NCI-H1092 treated with DMSO at 0.1 percent for 48 hours (cell line): ENCODE measurements around the gene SF3A1.

ENCODE experiments used
- DNase-seq: peaks from one replicate; lab custom pipeline; 2025; lab: John Stamatoyannopoulos, UW

The SF3A1 gene

DNA sequence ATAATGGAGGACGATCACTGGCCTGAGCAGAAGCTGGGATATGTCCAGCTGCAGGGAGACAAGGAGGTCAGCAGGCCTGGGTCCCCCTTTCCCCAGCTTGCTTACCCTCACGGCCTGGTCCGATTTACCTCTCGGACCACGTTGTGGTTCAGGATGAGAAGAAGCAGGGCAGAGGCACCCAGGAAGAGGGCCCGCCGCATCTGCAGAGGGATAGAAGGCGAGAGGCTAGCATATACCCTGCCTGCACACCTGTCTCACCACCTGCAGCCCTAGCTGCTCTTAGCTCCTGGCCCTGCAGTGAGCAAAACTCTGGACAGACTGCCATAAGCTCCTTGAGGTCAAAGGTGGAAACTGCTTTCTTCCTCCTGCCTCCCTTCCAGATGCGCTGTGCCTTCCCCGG is 29.2 kb upstream of the SF3A1 start:
- DNase-seq = no peak

DNA sequence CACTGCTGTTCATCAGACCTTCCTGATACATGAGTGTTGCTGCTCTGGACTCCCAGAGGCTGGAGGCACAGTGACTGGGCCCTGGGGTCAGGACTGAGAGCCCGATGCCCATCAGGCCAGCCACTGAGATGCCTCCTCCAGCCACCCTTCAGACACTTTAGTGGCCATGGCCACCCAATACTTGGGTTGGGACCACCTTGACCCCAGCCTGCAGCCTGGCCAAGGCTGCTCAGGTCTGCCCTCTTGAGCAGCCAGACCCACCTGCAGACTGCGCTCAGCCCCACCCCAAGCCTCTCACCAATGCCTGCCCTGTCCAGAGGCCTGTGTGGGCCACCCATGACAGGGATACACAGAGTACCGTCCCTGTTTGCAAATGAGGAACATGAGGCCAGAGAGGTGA is 26.4 kb upstream of the SF3A1 start:
- no peak for DNase-seq

DNA sequence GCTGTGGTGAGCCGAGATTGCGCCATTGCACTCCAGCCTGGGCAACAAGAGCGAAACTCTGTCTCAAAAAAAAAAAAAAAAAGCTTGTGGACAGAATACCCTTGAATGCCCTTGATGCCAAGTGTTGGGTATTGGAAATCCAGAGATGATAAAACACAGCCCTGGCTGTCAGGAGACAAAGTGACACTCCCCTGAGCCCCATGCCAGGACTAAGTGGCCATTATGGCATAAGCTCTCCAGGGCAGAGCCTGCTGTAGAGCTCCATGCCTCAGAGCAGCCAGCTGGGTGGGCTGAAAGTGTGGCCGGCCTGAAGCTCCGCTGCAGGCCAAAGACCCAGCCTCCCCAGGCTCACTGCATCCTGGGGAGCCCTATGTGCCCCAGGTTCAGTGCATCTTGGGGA is 25.6 kb upstream of the SF3A1 start:
- no peak for DNase-seq

DNA sequence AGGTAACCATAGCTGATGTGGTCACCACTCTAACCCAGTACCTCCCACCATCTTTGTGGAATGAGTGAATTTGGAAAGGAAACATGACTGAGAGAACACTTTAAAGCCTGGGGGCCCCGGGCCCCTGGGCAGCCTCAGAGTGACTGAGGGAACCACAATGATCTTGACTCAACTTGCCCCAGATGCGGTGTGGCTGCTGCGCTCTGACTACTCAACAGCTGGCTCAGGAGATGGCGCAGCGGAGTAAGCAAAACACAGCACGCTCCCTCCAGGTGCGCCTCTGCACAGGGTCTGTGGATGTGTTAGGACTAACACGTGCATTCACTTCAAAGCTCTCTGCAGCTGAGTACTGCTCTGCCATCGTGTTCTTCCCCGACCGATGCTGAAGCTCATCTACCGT is 24.6 kb upstream of the SF3A1 start:
- DNase-seq = no peak

DNA sequence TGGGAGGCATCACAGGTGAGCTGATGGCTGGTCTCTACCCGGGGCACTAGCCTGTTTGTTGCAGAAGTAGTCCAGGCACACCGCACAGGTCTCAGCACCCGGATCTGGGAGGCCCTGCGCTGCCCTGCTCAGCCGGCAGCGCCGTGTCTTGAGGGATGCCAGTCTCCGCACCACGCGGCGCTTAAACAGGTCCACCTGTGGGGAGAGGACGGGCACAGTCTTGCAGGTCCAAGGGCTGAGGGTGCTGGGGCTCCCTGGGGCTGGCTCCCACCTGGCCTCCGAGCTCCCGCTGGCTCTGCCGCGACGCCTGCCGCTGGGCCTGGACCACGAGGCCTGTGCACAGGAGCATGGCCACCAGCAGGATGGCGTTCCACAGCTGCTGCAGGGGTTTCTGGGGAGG is 23.3 kb upstream of the SF3A1 start:
- DNase-seq = no peak

DNA sequence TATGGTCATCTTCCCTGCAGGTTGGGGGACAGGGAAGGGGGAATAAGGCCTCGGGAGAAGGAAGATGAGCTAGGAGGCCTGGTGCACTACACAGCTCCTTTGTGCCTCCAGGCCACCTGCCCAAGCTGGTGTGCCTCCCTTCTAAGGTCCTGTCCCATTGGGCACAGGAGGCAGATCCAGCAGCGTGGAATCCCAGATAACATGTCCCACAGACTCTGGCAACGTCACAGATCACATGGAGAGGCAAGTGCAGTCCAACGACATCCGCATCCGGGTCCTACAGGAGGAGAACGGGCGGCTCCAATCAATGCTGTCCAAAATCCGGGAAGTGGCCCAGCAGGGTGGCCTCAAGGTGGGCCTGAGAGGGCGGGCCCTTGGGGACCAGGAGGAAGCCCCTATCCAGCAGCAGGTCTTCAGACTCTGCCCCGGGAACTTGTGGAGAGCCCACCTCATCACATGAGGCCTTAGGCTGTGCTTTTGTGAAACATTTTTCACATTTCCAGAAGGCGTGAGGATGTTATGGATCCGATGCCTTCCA is 18.7 kb upstream of the SF3A1 start:
- DNase-seq = no peak

DNA sequence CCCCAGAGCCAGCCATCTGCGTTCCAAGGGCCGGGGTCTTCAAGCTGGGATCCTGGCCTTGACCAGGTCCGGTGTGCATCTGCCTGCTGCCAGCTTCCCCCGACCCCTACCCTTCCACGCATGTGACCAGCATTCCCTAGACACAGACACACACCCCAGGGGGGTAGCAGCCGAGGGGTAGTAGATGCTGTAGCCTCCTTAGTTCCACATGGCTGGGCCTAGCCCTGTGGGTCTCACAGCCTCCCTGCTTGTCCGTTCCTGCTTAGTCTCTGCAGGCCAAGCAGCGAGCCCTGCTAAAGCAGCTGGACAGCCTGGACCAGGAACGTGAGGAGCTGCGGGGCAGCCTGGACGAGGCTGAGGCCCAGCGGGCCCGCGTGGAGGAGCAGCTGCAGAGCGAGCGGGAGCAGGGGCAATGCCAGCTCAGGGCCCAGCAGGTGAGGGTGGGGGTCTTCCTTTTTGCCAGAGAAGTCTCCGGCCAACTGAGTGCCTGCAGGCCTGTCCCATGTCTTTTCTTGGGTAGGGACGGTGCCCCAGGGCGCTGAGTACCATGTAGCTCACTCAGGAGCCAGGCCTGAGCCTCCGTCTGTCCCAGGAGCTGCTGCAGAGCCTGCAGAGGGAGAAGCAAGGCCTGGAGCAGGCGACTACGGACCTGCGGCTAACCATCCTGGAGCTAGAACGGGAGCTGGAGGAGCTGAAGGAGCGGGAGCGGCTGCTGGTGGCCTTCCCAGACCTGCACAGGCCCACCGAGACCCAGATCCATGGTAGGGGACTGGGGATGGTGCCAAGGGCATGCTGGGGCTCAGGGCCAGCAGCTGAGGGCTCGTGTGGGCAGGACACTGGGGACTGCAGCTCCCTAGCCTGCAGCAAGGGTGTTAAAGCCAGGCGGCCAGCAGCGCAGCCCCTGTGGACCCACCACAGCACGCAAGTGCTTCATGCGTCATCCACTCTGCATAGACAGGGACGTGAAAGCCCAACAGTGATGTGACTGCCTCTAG is 16.9 kb upstream of the SF3A1 start:
- DNase-seq = no peak

DNA sequence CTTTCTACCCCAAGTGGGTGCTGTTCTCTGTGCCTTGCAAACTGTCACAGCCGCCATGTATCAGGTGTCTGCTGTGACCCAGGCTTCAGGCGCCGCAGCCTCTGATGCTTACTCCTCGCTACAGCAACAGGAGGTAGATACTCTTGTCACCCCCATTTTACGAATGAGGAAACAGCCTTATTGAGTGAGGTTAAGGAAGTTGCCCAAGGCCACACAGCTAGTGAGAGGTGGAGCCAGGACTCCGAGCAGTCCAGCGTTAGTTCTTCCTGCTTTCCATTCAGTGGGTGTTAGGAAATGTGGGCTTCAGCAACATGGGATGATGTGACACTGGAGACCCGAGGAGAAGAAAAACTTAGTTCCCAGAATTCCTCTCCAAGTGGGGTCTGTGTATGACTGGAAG is 16.2 kb upstream of the SF3A1 start:
- no peak for DNase-seq

DNA sequence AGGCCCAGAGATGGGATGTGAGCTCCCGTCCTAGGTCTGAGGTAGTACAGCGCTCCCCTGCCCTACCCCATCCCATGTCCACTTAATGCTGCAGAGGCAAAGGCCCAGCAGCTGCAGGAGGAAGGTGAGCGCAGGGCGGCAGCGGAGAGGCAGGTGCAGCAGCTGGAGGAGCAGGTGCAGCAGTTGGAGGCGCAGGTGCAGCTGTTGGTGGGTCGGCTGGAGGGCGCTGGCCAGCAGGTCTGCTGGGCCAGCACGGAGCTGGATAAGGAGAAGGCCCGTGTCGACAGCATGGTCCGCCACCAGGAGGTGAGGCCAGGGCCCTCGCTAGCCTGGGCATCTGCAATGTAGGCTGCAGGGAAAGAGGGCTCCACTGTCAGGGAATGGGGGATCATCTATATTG is 15.3 kb upstream of the SF3A1 start:
- no peak for DNase-seq

DNA sequence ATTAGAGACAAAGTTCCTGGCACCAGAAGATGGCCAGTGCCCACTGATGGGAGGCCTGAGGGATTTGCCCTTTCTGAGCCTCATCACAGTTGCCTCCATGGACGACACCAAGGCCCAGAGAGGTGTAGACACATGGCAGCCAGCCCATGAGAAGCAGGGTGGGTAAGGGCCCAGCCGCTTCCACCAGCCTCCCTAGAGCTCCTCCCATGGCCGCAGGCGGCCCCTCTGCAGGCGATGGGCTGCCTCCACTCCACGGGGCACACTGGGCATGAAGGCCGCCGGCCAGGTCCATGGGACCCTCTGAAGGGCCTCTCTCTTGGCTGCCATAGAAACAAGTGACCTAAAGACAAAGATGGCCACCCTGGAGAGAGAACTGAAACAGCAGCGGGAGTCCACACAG is 14.6 kb upstream of the SF3A1 start:
- DNase-seq = no peak

DNA sequence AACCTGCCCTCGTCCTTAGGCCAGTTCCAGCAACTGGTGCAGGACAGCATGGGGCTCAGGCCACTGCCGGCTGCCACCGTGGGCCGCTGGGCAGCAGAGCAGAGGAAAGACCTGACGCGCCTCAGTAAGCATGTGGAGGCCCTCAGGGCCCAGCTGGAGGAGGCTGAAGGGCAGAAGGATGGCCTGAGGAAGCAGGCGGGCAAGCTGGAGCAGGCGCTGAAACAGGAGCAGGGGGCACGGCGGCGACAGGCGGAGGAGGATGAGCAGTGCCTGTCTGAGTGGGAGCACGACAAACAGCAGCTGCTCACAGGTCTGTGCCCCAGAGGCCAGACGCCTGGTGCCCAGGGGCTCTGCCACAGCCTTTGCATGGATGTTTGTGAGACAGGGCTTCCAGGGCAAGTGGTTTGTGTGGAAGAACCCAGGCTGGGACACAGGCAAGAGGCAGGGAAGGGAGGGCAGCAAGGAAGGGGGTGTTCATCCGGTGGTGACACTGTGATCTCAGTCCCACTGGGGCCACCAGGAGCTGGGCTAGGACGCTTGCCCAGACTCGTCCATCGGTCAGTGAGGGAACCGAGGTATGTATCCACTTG is 14.0 kb upstream of the SF3A1 start:
- DNase-seq = no peak

DNA sequence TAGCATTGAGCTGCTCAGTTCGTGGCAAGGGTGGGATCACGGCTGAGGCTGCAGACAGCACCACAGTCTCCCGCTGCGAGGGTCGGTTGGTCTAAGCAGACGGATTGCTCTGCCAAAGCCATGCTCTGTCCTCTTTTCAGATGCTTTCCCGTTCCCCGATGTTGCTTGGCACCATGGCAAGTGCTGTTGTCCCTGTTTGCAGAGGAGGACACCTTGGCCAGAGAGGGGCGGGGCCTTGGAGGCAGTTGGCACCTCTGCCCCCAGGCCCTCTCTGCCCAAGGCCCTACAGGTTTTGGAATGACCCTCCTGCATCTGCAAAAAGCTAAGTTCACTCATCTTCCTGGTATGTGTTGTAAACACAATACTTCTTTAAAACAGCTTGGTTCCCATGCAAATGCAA is 11.7 kb upstream of the SF3A1 start:
- no peak for DNase-seq

DNA sequence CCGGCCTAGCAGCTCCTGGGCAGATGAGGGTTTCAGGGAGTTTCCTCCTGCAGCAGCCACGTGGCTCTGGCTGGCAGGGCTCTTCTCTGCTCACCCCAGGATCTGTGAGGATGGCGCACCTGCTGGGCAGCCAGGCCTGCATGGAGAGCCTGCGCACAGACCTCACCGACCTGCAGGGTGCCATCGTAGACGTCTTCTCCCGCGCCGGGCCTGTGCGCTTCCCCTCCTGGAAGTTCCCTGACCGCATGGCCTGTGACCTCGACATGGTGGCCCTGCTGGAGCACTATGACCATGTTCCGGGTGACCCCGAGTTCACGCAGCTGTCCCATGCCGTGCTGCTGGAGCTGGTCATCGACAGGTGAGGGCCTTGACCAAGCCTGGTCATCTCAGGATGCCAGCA is 9.2 kb upstream of the SF3A1 start:
- DNase-seq = no peak

DNA sequence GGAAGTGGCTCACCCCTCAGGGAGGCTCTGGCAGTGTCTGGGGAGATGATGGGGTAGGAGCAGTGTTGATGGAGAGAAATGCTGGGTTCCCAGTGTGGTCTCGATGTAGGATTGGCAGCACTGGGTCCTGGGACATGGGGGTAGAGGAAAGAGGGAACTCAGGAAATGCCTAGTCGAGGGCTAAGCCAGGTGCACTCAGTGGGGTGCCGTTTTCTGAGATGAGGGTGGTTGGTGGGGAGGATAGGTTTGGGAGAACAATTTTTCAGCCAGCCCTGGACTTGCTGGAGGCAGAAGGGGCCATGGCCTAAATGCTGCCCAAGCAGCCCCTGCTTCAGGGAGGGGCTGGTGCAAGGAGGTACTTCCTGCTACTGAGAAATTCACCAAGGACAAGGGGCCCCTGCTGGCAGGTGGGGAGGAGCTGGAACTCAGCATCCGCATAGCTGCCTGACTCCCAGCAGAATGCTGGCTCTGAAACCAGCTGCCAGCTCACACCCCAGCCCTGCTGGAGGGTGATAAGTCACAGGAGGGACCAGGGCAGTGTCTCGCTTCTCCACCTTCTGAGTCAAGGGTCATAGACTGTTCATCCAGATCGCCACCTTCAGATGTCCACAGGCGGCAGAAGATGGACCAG is 6.1 kb upstream of the SF3A1 start:
- DNase-seq = no peak

DNA sequence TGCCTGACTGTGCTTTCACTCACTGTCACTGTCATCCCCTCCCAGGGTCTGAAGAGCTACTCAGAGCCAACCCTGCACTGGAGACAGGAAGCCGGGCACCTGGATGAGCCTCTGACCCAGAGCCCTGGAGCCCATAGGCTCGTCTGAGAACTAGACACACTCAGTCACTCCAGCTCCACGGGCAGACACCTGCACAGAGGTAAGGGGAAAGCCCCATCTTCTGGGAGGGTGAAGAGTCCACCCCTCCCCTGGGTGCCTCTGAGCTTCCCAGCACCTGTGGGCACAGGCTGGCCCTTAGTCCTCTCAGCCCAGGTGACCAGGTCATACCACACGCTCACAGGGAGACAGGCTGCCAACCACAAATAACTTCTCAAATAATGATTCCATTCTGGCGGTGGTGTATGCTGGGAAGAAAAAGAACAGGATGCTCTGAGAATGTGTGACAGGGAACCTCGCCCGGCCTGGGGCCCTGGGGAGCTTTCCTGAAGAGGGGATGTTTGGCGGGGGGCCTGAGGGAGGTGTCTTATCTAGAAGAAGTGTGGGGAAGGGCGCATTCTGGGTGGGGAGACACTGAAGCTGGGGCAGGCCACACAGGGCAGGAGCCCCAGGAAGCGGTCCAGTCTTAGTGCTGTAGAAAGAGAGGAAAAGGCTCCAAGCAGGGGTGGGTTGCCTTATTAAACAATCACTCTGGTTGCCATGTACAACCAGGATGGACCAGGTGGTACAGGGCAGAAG is 5.4 kb upstream of the SF3A1 start:
- no peak for DNase-seq

DNA sequence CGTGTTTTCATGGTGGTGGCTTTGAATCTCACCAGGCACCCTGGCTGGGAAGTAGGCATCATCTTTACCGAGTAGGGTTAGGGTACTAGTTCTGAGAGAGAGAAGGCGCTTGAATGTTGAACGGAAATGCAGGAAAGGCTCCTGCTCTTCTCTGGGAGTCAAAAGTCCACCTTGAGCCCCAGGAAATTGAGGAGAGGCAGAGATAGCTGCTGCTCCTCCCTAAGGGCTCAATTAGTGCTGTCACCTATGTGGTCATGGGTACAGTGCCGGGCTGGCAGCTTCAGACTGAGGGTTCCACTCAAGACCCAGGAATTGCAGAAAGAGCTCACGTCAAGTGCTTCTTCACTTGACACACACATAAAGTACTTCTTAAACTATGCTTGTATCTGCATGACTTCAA is 1.8 kb upstream of the SF3A1 start:
- DNase-seq = no peak

DNA sequence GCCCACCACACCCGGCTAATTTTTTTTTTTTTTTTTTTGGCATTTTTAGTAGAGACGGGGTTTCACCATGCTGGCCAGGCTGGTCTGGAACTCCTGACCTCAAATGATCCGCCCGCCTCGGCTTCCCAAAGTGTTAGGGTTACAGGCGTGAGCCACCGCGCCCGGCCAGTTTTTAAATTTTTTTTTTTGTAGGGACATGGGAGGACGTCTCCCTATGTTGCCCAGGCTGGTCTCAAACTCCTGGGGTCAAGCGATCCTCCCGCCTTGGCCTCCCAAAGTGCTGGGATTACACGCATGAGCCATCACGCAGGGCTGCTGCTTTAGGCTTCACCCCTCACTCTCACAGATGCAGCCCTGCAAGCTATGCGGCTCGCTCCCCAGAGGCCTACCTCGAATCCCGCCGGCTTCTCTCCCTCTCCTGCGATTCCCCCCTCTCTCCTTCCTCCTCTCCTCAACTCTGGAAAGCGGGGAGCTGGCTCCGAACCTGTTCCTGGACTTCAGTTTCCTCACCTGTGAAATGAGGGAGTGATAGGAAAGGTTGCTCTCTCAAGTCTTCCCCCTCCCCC is 1.0 kb upstream of the SF3A1 start:
- no peak for DNase-seq

DNA sequence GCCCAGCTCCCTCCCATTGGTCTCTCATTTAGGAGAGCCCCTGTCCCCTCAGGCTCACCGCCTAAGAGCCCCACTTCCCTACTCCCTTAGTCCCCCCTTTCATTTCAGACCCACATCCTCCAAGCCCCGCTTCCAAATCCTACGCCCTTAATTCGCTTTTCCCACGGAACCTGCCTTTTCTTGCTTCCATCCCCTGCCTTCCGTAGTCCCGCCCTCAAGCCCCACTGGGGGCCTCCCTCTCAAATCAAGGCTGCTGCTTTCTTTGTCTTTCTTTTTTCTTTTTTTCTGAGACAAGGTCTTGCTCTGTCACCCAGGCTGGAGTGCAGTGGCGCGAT is 509 bp upstream of the SF3A1 start:
- DNase-seq = no peak

DNA sequence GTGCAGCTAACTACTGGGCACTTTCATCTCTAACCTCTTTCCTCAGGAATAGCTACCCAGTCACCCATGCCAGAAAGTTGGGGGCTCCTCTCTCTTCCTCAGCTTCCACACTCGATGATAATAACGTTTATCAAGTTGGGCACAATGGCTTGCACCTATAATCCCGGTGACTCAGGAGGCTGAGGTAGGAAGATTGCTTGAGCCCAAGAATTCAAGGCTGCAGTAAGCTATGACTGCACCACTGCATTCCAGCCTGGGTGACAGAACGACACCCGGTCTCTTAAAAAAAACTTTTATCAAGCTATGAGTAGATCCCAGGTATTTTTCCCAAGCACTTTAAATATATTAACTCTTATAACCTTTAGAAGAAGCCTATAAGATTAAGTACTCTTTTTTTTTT is 2.0 kb downstream of the SF3A1 start:
- no peak for DNase-seq

DNA sequence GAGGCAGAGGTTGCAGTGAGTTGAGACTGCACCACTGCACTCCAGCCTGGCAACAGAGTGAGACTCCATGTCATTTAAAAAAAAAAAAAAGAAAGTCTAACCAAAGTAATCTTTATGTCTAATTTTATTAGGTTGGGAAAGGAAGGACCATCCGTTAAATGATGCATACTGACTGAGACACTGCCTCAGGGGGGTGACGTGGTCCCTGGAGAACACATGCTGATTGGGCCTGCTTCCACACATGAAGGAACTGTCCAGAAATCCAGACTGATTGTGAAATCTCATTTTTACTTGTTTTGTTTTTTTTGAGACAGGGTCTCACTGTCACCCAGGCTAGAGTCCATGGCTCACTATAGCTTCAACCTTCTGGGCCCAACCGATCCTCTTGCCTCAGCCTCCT is 5.5 kb downstream of the SF3A1 start:
- DNase-seq = no peak

DNA sequence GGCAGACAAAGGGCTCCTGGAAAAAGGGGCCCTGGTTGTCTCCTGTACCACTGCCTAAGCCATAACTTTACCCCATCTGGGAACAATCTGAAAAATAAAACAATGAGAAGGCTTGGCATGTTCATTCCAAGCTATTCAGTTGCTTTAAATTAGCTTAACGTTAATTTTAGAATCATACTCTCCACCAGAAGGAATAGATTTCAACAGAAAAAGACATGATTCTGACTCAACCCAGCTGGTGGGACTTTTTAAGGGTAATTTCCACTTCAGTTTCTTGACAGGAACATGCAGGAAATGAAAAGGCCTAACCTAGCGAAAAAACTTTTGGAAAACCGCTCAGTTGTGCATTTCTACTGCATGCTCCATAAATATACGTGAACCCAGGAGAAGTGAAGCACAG is 7.9 kb downstream of the SF3A1 start:
- DNase-seq = no peak

DNA sequence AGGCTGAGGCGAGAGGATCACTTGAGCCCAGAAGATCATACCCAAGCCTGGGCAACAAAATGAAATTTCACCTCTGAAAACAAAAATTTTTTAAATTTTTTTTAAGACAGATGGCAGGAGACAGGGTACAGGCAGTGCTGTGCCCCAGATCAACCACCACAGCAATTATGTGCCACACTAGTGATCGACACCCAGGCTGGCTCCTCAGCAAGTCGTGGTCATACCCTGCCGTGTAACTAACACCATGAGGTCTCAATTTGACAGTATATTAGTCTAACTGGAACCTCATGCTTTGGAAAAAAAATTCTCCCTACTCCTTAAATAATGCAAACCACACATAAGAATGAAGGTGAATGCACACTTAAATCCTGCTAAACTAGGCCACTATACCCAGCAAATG is 8.3 kb downstream of the SF3A1 start:
- DNase-seq = no peak
